K562 (cell line): Measurements from ENCODE around the gene RAB11FIP2. TPM values are rescaled to one million over a fixed set of nuclear protein-coding genes. Genes with fewer than 3 reads are reported as not detected.

Source experiments
- ATAC-seq: fragments of 200-7000 bp; cut with Tn5 transposase; 3 replicates; pipeline ENCODE4 v1.9.1; 2020; ENCODE audit warnings: moderate library complexity
- BruUV-seq: library from RNA; stranded (reverse); fragments of 400-500 nt; replicated peaks from 2 replicates; lab custom pipeline; 2021; lab: Mats Ljungman, UMichigan
- CTCF ChIA-PET: fragments of 300-600 bp; formaldehyde crosslinking; extraction: SDS; loops from one replicate; lab custom pipeline; 2021; ENCODE audit warnings: low intra/inter-chr PET ratio; lab: Yijun Ruan, JAX
- POLR2A ChIA-PET: fragments of 300-600, 350-650 bp; sonication (Branson Sonifier 250); formaldehyde crosslinking; extraction: SDS; loops from one replicate; lab custom pipeline; 2021; ENCODE audit warnings: antibody characterized with exemption, inconsistent platforms; lab: Yijun Ruan, JAX
- DNase-seq, 4 experiments: peaks; one replicate each; pipeline versions ENCODE4 v3.0.0 to v3.0.0-alpha.2; 2011 to 2018; ENCODE audit warnings: low spot score in 3 of 4, mixed read lengths in 3 of 4; ENCODE audit errors: extremely low read depth in 1 of 4
- FAIRE-seq: peaks from 2 replicates; lab custom pipeline; 2011; peaks lifted over from hg19 to GRCh38; lab: Jason Lieb, UNC
- H2AFZ ChIP-seq: 2 replicates; pipeline ENCODE4 v1.6.0; 2011; ENCODE audit warnings: low read depth, low read length, control low read depth, inconsistent platforms
- H3K27ac ChIP-seq: fragments of 200-600 bp; 3 replicates; pipeline ENCODE4 v1.8.0; 2011; ENCODE audit warnings: low read depth, mild to moderate bottlenecking, control low read depth, inconsistent platforms, low read length, moderate library complexity, mixed read lengths; ENCODE audit errors: extremely low read depth
- H3K27me3 ChIP-seq, 2 experiments: fragments of 300-600 bp in 1 of 2; 2 replicates in 1 of 2; 3 replicates in 1 of 2; pipeline versions ENCODE4 v1.6.0 to v1.8.0; 2011; ENCODE audit warnings: inconsistent platforms in 2 of 2, low read length in 2 of 2, mild to moderate bottlenecking in 1 of 2, mixed read lengths in 1 of 2, moderate library complexity in 1 of 2; ENCODE audit not compliant: control insufficient read depth in 2 of 2, insufficient read depth in 2 of 2
- H3K36me3 ChIP-seq: fragments of 300-600 bp; 3 replicates; pipeline ENCODE4 v1.8.0; 2011; ENCODE audit warnings: mild to moderate bottlenecking, low read length, inconsistent platforms; ENCODE audit not compliant: control insufficient read depth, insufficient read depth
- H3K4me1 ChIP-seq, 2 experiments: fragments of 200-600 bp in 1 of 2; replicated peaks in 1 of 2; 2 replicates in 1 of 2; 3 replicates in 1 of 2; pipeline versions ENCODE4 v1.5.1 to v1.8.0; 2011; ENCODE audit warnings: inconsistent platforms in 2 of 2, low read length in 2 of 2, mild to moderate bottlenecking in 1 of 2, mixed read lengths in 1 of 2, moderate library complexity in 1 of 2; ENCODE audit not compliant: control insufficient read depth in 2 of 2, insufficient read depth in 2 of 2
- H3K4me2 ChIP-seq: 2 replicates; pipeline ENCODE4 v1.6.1; 2011; ENCODE audit warnings: low read length, control low read depth, inconsistent platforms, mixed read lengths; ENCODE audit not compliant: insufficient read depth
- H3K4me3 ChIP-seq: fragments of 200-600 bp; sonication (generic), shearing (Covaris generic); 2 replicates; pipeline ENCODE4 v1.5.1; 2016; ENCODE audit warnings: control low read depth, inconsistent platforms
- H3K79me2 ChIP-seq: fragments of 200-600 bp; 3 replicates; pipeline ENCODE4 v1.8.0; 2011; ENCODE audit warnings: low read length, inconsistent platforms; ENCODE audit not compliant: control insufficient read depth, insufficient read depth
- H3K9ac ChIP-seq, 2 experiments: 2 replicates each; pipeline versions ENCODE4 v1.6.0 to v1.6.1; 2011; ENCODE audit warnings: low read depth in 2 of 2, low read length in 2 of 2, control low read depth in 1 of 2, inconsistent platforms in 1 of 2, mild to moderate bottlenecking in 1 of 2, mixed read lengths in 1 of 2; ENCODE audit not compliant: insufficient read depth in 1 of 2
- H3K9me1 ChIP-seq: one replicate; pipeline ENCODE4 v1.6.0; 2011; ENCODE audit warnings: inconsistent platforms, mild to moderate bottlenecking, low read length, moderate library complexity; ENCODE audit not compliant: control insufficient read depth, insufficient read depth
- H3K9me3 ChIP-seq: replicated peaks from 2 replicates; pipeline ENCODE4 v1.5.1; 2011; ENCODE audit warnings: low read depth, low read length, inconsistent platforms; ENCODE audit not compliant: control insufficient read depth, insufficient read depth
- H4K20me1 ChIP-seq: replicated peaks from 2 replicates; pipeline ENCODE4 v1.6.1; 2011; ENCODE audit warnings: low read length, inconsistent platforms, mixed read lengths; ENCODE audit not compliant: control insufficient read depth, insufficient read depth
- ADNP ChIP-seq: fragments of 200-800 bp; sonication (Bioruptor generic); IDR thresholded peaks from 2 replicates; pipeline ENCODE4 v1.6.1; 2016; ENCODE audit warnings: missing genetic modification characterization, missing compliant biosample characterization
- ATF6 ChIP-seq: sonication (generic); formaldehyde crosslinking; IDR thresholded peaks from 2 replicates; pipeline ENCODE4 v1.4.0; 2020; ENCODE audit warnings: mild to moderate bottlenecking, missing genetic modification reagents
- CTCF ChIP-seq, 3 experiments: IDR thresholded peaks in 2 of 3; conservative IDR thresholded peaks in 1 of 3; 2 replicates each; pipeline ENCODE4 v1.5.1; 2011 to 2012; ENCODE audit warnings: low read length in 3 of 3, mild to moderate bottlenecking in 3 of 3, control low read depth in 2 of 3, improper control_type of control experiment in 1 of 3, inconsistent platforms in 1 of 3, low read depth in 1 of 3, mixed read lengths in 1 of 3, moderate library complexity in 1 of 3; ENCODE audit not compliant: insufficient read depth in 2 of 3
- FOXO4 ChIP-seq: fragments of 450-650 bp; formaldehyde crosslinking; IDR thresholded peaks from 2 replicates; pipeline ENCODE4 v1.4.0; 2020; ENCODE audit warnings: mild to moderate bottlenecking, moderate library complexity
- RAD51 ChIP-seq: fragments of 450-650 bp; IDR thresholded peaks from 2 replicates; pipeline ENCODE4 v1.7.1; 2016; ENCODE audit warnings: low read depth, mild to moderate bottlenecking, borderline replicate concordance
- RBM25 ChIP-seq: fragments of 200-400 bp; formaldehyde crosslinking; IDR thresholded peaks from 2 replicates; pipeline ENCODE4 v1.6.1; 2018; ENCODE audit warnings: low read length, low read depth, moderate library complexity; ENCODE audit not compliant: severe bottlenecking
- SMAD1 ChIP-seq: fragments of 150-350 bp; IDR thresholded peaks from 2 replicates; pipeline ENCODE4 v1.6.1; 2014; ENCODE audit warnings: low read length, low read depth; ENCODE audit not compliant: partially characterized antibody
- TAF1 ChIP-seq: IDR thresholded peaks from 2 replicates; pipeline ENCODE4 v1.6.1; 2011; ENCODE audit warnings: mild to moderate bottlenecking, low read length, moderate library complexity; ENCODE audit not compliant: insufficient read depth, control insufficient read depth, severe bottlenecking; ENCODE audit errors: extremely low read depth
- ZNF76 ChIP-seq: fragments of 250-450 bp; sonication (Bioruptor Pico); IDR thresholded peaks from 2 replicates; pipeline ENCODE4 v1.4.0; 2020; ENCODE audit warnings: mild to moderate bottlenecking, moderate library complexity, borderline replicate concordance
- WGBS: fragments of 100-300 bp; shearing (Covaris generic); methylation state at CpG from one replicate; pipeline ENCODE4 v1.1.6; 2016; ENCODE audit warnings: low coverage, mixed read lengths; ENCODE audit not compliant: insufficient coverage; ENCODE audit errors: missing lambda C conversion rate; 5-methylcytosine and 5-hydroxymethylcytosine counted together
- in situ Hi-C: fragments of 300-500 bp; cut with MboI; formaldehyde crosslinking; loops from 4 replicates; pipeline ENCODE4 v1.15.0; 2018; ENCODE audit warnings: inconsistent platforms, mixed read lengths
- intact Hi-C: fragments of 100-400 bp; cut with micrococcal nuclease; formaldehyde crosslinking; loops from 2 replicates; pipeline ENCODE4 v1.14.2; 2022
- polyA plus RNA-seq, 8 experiments: library from polyadenylated mRNA; depleted of rRNA in 4 of 8; stranded (reverse) in 5 of 8; unstranded in 3 of 8; fragments of >200 nt; fragmentation: Nextera tagmentation in 2 of 8; fragmentation: Illumina TruSeq in 1 of 8; extraction: Ambion mirVana in 2 of 8; extraction: Trizol in 1 of 8; gene quantifications; 2 replicates each; pipeline versions ENCODE4 v1.2.1 to v1.2.3, GENCODE V29; 2011 to 2014; ENCODE audit warnings: inconsistent platforms in 1 of 8, missing spikeins in 1 of 8
- total RNA-seq, 7 experiments: library from RNA; depleted of rRNA in 6 of 7; stranded (reverse); fragments of >200 nt in 6 of 7; fragmentation: Illumina TruSeq in 2 of 7; extraction: Trizol in 2 of 7; gene quantifications; 2 replicates each; pipeline versions ENCODE4 v1.2.1 to v1.2.3, GENCODE V29; 2011 to 2021; ENCODE audit warnings: low replicate concordance in 1 of 7

Gene RAB11FIP2
- total and polyA plus RNA-seq, 9 of the 15 experiments (the other 6 are each of a cell fraction or from before 2014, with no cell fraction given): 3.0 to 10.6 (median 3.9) TPM

- no peak for DNase-seq
- TF ChIP-seq CTCF (IDR thresholded peaks at IDR 0.05 in 2 of 3, conservative IDR thresholded peaks at IDR 0.05 in 1 of 3; ENCODE audit: insufficient read depth in 2 of 3, low read depth in 1 of 3, low read length in 3 of 3): no peak
- Histone ChIP-seq H3K79me2 (no peaks in the 10 kb centered on the region), H4K20me1 (no peaks in the 10 kb centered on the region), H2AFZ (no peak overlapping the region), H3K27ac (no peak overlapping the region), H3K4me3 (no peak overlapping the region), H3K27me3 (no peaks in the 10 kb centered on the region), H3K36me3 (no peaks in the 10 kb centered on the region), H3K9me3 (no peaks in the 10 kb centered on the region), H3K4me2 (no peak overlapping the region), H3K9me1 (no peaks in the 10 kb centered on the region), H3K9ac (no peak overlapping the region), H3K4me1 (no peaks in the 10 kb centered on the region)
- no TSS peak for BruUV-seq
- 2% methylated on average over 3 of the region's 3 CpGs for WGBS
- no peak for FAIRE-seq
- ChIA-PET POLR2A (interaction anchor here (0.8 kb wide), 1 partner anchor 22 kb away, joined by 3 read pairs; no protein-coding TSS in a partner anchor), CTCF (no interaction called here)
- in situ Hi-C loops (no loop called here), intact Hi-C loops (no loop called here)
- ATAC-seq: no peak
Measured at GRCh38 chr10:118076705-118077104, 30.0 kb upstream of the RAB11FIP2 start.

GRCh38 chr10:118072840-118073239 is 26.1 kb upstream of the RAB11FIP2 start:
- no peak overlapping the region for H2AFZ ChIP-seq
- no peak for DNase-seq
- H3K4me3 ChIP-seq: no peak overlapping the region
- no peaks in the 10 kb centered on the region for H3K27me3 ChIP-seq
- no peaks in the 10 kb centered on the region for H4K20me1 ChIP-seq
- H3K9me3 ChIP-seq: no peaks in the 10 kb centered on the region
- H3K27ac ChIP-seq: no peak overlapping the region
- in situ Hi-C loops: no loop called here
- H3K9me1 ChIP-seq: no peaks in the 10 kb centered on the region
- intact Hi-C loops: no loop called here
- no peaks in the 10 kb centered on the region for H3K4me1 ChIP-seq
- ATAC-seq: no peak
- WGBS: 0% methylated on average over 1 of the region's 1 CpG
- CTCF ChIA-PET: no interaction called here
- FAIRE-seq: no peak
- no TSS peak for BruUV-seq
- no peak overlapping the region for H3K9ac ChIP-seq
- no peaks in the 10 kb centered on the region for H3K79me2 ChIP-seq
- no peak overlapping the region for H3K4me2 ChIP-seq
- H3K36me3 ChIP-seq: no peaks in the 10 kb centered on the region
- POLR2A ChIA-PET: no interaction called here
- no peak for TF ChIP-seq TAF1
- TF ChIP-seq FOXO4 (CRISPR knock-in tag): no peak
- TF ChIP-seq ATF6 (CRISPR knock-in tag): no peak
- TF ChIP-seq SMAD1: no peak
- TF ChIP-seq RBM25: no peak
- no peak for TF ChIP-seq ZNF76
- no peak for TF ChIP-seq RAD51
- no peak for TF ChIP-seq ADNP (tag)
